MCF 10A (cell line): ENCODE results near the gene TMEM41A. TPM values are rescaled to one million over a fixed set of nuclear protein-coding genes. Genes with fewer than 3 reads are reported as not detected.

Experiments
- BruUV-seq: library from RNA; stranded (reverse); fragments of 400-500 nt; replicated peaks from 2 replicates; lab custom pipeline; 2021; lab: Mats Ljungman, UMichigan
- CTCF ChIA-PET: fragments of 300-600 bp; sonication (Branson Sonifier 250); formaldehyde crosslinking; extraction: SDS; loops from one replicate; lab custom pipeline; 2021; ENCODE audit warnings: antibody characterized with exemption, inconsistent platforms; lab: Yijun Ruan, JAX
- POLR2A ChIA-PET: fragments of 300-600, 350-650 bp; sonication (Branson Sonifier 250); formaldehyde crosslinking; extraction: SDS; loops from one replicate; lab custom pipeline; 2020; ENCODE audit warnings: antibody characterized with exemption, inconsistent platforms; lab: Yijun Ruan, JAX
- DNase-seq: peaks from one replicate; pipeline ENCODE4 v3.0.0-alpha.2; 2018; ENCODE audit not compliant: unreplicated experiment
- H3K27ac Mint-ChIP-seq: one replicate; pipeline ENCODE4 v1.8.0; 2022; ENCODE audit warnings: mild to moderate bottlenecking, low read depth, mixed read lengths; ENCODE audit not compliant: unreplicated experiment
- H3K27me3 Mint-ChIP-seq: one replicate; pipeline ENCODE4 v1.8.0; 2022; ENCODE audit warnings: mixed read lengths; ENCODE audit not compliant: insufficient read depth, unreplicated experiment
- H3K36me3 Mint-ChIP-seq: one replicate; pipeline ENCODE4 v1.8.0; 2022; ENCODE audit warnings: mild to moderate bottlenecking, moderate library complexity, mixed read lengths; ENCODE audit not compliant: insufficient read depth, unreplicated experiment
- H3K4me1 Mint-ChIP-seq: one replicate; pipeline ENCODE4 v1.8.0; 2022; ENCODE audit warnings: mixed read lengths; ENCODE audit not compliant: insufficient read depth, unreplicated experiment
- H3K4me3 Mint-ChIP-seq: one replicate; pipeline ENCODE4 v1.8.0; 2022; ENCODE audit warnings: mild to moderate bottlenecking, moderate library complexity, mixed read lengths; ENCODE audit not compliant: unreplicated experiment
- H3K9me3 Mint-ChIP-seq: one replicate; pipeline ENCODE4 v1.8.0; 2022; ENCODE audit warnings: mixed read lengths; ENCODE audit not compliant: unreplicated experiment
- CTCF ChIP-seq: fragments of 200-600 bp; IDR thresholded peaks from one replicate; pipeline ENCODE4 v1.8.0; 2022; ENCODE audit warnings: antibody characterized with exemption, mild to moderate bottlenecking; ENCODE audit not compliant: unreplicated experiment
- intact Hi-C: fragments of 100-400 bp; cut with micrococcal nuclease; formaldehyde crosslinking; loops from 2 replicates; pipeline ENCODE4 v1.14.1; 2022
- total RNA-seq: library from RNA; stranded (reverse); gene quantifications from 2 replicates; pipeline ENCODE4 v1.2.3, GENCODE V29; 2022

TMEM41A gene
- total RNA-seq, 1 experiment from 2014 or later = 15.3 TPM

- DNase-seq = no peak
- no TSS peak for BruUV-seq
- Mint-ChIP-seq H3K27me3 (no peaks in the 10 kb centered on the region), H3K4me1 (no peaks in the 10 kb centered on the region), H3K27ac (no peak overlapping the region), H3K4me3 (no peak overlapping the region), H3K36me3 (peaks cover 5% of the 10 kb centered on the region), H3K9me3 (no peaks in the 10 kb centered on the region)
- no peak for TF ChIP-seq CTCF
- intact Hi-C loops = no loop called here
- ChIA-PET CTCF (no interaction called here), POLR2A (interaction anchor here (0.7 kb wide), 1 partner anchor 35 kb away, joined by 3 read pairs; no protein-coding TSS in a partner anchor)
Measured at GRCh38 chr3:185448107-185448506, 50.7 kb downstream of the TMEM41A start.

- POLR2A ChIA-PET = no interaction called here
- no peak overlapping the region for H3K27ac Mint-ChIP-seq
- no peak for TF ChIP-seq CTCF
- BruUV-seq = no TSS peak
- H3K4me3 Mint-ChIP-seq = no peak overlapping the region
- intact Hi-C loops = no loop called here
- H3K36me3 Mint-ChIP-seq = no peaks in the 10 kb centered on the region
- CTCF ChIA-PET = interaction anchor here (1.4 kb wide), 1 partner anchor 17 kb away, joined by 5 read pairs; no protein-coding TSS in a partner anchor
- DNase-seq = no peak
- no peaks in the 10 kb centered on the region for H3K27me3 Mint-ChIP-seq
- no peaks in the 10 kb centered on the region for H3K4me1 Mint-ChIP-seq
- H3K9me3 Mint-ChIP-seq = no peaks in the 10 kb centered on the region
Measured at GRCh38 chr3:185444329-185444728, 54.5 kb downstream of the TMEM41A start.

GRCh38 chr3:185442031-185442430 lies 56.8 kb downstream of the TMEM41A start:
- intact Hi-C loops = no loop called here
- Mint-ChIP-seq H3K4me3 (no peak overlapping the region), H3K27ac (no peak overlapping the region), H3K36me3 (peaks cover 6% of the 10 kb centered on the region), H3K9me3 (no peaks in the 10 kb centered on the region), H3K27me3 (no peaks in the 10 kb centered on the region), H3K4me1 (no peaks in the 10 kb centered on the region)
- POLR2A ChIA-PET = no interaction called here
- TF ChIP-seq CTCF = no peak
- no TSS peak for BruUV-seq
- DNase-seq = no peak
- CTCF ChIA-PET = no interaction called here

- no TSS peak for BruUV-seq
- CTCF ChIA-PET = interaction anchor here (1.3 to 2.1 kb wide), 2 partner anchors 20 to 135 kb away, joined by 3 to 7 read pairs; no protein-coding TSS in a partner anchor
Measured at GRCh38 chr3:185439745-185440466, 58.9 kb downstream of the TMEM41A start.

More at GRCh38 chr3:185439745-185440466, 58.9 kb downstream of the TMEM41A start:
- DNase-seq = no peak
- Mint-ChIP-seq H3K4me3 (no peak overlapping the region), H3K4me1 (no peaks in the 10 kb centered on the region), H3K27ac (no peak overlapping the region), H3K36me3 (peaks cover 7% of the 10 kb centered on the region), H3K27me3 (no peaks in the 10 kb centered on the region), H3K9me3 (no peaks in the 10 kb centered on the region)
- intact Hi-C loops = no loop called here
- no peak for TF ChIP-seq CTCF
- POLR2A ChIA-PET = no interaction called here

Other genes starting within 250 kb of the TMEM41A start
- gene EHHADH, start 245.0 kb downstream of the TMEM41A start, total RNA-seq = 3.2 and 4.0 TPM in 2 replicates
- gene MAP3K13, start 135.9 kb downstream of the TMEM41A start, total RNA-seq = 15.8 and 23.7 TPM in 2 replicates
- 0.07 and 0.32 TPM in 2 replicates for gene LIPH, start 53.6 kb upstream of the TMEM41A start, total RNA-seq
- 27.0 and 38.5 TPM in 2 replicates for gene SENP2, start 87.3 kb upstream of the TMEM41A start, total RNA-seq